VCaP (cell line): ENCODE measurements around the gene OTOP3.
"Not testable (repeated sequence)": the region's sequence is repeated elsewhere in the genome, so short reads cannot be mapped to it uniquely, and the experiment has no call there.

Experiments used
- H3K27ac ChIP-seq: fragments of 450-650 bp; 2 replicates; pipeline ENCODE4 v1.5.1; 2017
- CTCF ChIP-seq: fragments of 450-650 bp; conservative IDR thresholded peaks from 2 replicates; pipeline ENCODE4 v1.5.1; 2017; ENCODE audit warnings: mild to moderate bottlenecking, moderate library complexity

OTOP3 gene

GRCh38 chr17:74907012-74907411 lies 28.7 kb upstream of the OTOP3 start:
- H3K27ac ChIP-seq, result no peak overlapping the region
- TF ChIP-seq CTCF, result no peak

DNA sequence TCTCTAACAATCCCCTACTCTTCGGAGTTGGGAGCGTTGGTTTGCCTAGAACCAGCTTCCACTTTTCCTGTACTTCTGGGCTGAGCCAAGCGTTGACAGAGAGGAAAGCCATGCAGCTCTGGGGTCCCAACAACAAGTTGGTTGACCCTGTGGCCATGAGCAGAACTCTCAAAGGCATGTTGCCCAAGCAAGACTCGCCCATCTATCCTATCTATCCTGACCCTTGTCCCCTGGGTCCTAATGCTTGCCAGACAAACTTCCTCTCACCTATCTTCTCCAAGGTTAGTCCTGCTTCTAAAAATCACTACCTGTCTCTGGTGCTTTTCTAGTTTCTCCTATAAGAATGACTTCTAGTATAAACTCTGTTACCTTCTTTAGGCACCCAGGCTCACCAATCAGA lies 26.6 kb upstream of the OTOP3 start:
- H3K27ac ChIP-seq, result not testable (repeated sequence)

- H3K27ac ChIP-seq, result not testable (repeated sequence)
Measured at GRCh38 chr17:74911423-74911822, 24.3 kb upstream of the OTOP3 start.

DNA sequence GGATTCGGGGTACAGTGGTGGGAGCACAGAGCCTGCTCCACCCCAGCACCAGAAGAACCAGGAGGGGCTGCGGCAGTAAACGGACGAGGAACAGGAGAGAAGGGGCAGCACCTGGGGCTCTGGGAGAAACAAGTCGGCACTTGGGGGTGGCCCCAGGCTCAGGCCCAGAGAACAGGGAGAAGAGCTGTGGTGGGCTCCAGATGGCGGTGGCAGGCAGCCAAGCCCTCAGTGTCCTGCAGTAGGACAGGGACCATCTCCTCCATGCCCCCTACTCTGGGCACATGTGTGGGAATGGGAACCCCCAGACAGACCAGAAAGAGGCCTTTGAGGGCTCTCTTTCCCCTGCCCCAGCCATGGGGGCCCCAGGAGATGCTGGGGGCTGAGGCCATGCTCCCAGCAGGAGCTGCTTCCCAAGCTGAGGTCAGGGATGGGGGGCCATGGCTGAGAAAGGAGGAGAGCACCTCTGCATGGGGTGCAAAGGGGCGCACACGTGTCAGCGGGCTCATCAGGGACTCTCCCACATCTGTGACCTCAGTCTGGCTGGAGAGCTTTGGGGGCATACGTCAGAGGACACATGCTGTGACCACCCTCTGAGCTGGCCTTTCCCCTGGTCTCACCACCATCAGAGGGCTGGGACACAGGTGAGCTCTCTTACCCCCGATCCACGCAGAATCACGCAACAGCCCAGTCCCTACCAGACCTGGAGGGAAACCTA lies 19.4 kb upstream of the OTOP3 start:
- H3K27ac ChIP-seq, result no peak overlapping the region
- TF ChIP-seq CTCF, result no peak

GRCh38 chr17:74916851-74917199 lies 18.9 kb upstream of the OTOP3 start:
- H3K27ac ChIP-seq, result no peak overlapping the region
- no peak for TF ChIP-seq CTCF

DNA sequence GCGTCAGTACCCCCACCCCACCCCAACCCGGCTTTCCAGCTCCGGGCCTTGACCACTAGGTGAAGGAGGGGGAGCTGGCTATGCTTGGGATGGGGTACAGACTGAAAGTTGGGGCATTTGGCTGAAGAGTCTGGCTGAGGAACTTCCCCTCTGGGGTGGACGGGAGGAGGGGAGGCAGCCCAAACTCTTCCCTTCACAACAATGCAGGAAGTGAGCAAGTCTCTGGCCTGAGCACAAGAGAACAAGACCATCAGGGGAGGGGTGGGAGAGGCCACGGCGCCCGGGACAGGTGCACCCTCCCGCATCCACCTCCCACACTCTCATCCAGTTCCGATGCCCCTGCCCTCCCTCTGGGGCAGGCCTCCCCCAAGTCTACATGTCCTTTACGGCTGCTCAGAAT lies 18.3 kb upstream of the OTOP3 start:
- TF ChIP-seq CTCF, result no peak
- no peak overlapping the region for H3K27ac ChIP-seq

DNA sequence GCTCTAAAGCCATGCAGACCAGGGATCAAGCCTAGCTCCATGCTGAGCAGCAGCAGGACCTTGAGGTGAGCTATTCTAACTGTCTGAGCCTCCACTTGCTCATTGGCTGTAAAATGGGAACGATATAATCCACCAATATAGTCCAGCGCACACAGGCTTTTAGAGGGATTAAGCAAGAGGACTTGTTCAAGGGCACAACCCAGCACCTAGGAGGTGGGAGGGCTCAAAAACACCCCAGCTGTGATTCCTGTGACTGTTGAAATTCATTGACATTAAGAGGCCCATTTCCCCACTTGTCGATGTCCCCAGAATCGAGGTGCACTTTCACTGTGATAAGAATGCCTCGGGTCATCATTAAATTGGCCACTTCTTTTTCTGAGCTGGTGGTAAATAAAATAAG lies 16.8 kb upstream of the OTOP3 start:
- TF ChIP-seq CTCF, result no peak
- H3K27ac ChIP-seq, result no peak overlapping the region

DNA sequence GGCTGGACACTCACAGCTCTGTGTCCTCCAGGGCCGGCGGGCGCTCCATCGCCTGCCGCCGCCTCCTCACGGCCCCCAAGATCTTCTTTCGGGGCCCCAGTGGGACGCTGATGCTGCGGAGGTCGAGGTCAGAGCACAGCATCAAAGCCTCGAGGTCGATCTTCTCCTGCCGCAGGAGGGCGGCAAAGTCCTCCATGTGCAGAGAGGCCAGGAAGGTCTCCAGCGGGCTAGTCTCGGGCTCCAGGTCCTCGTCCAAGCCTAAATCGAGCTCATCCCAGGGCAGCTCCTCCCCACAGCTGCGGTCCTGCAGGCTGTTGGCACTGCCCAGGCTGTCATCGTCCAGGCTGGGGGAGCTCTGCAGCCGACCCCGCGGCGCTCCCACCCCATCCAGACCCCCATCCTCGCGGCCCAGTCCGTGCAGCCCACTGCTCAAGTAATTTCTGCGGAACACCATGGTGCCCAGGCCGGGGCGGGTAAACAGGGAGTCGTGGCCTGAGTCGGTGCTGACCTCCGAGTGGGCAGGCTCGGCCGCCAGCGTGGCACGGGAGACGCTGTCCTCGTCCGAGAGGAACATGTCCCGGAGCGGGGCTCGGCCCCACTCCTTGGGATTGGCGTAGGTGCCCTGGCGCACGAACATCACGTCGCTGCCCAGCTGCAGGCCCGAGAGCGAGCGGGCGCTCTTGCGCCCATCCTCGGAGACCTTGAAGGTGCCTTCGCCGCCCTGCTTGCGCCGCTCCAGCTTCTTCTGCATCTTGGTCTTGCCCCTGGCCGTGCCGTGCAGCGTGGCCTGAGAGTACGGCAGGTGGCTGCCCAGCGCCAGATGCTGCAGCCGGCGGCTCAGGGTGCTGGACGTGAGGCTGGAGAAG lies 16.0 kb upstream of the OTOP3 start:
- no peak overlapping the region for H3K27ac ChIP-seq
- TF ChIP-seq CTCF, result no peak
